ENCODE measurements around the gene SLC12A9. TPM values are rescaled to one million over a fixed set of nuclear protein-coding genes. Genes with fewer than 3 reads are reported as not detected.

SLC12A9 gene
- total and polyA plus RNA-seq, 2 of the 8 experiments (the other 6 are each of a cell fraction or from before 2014, with no cell fraction given) = 31.4 to 40.1 TPM

DNA sequence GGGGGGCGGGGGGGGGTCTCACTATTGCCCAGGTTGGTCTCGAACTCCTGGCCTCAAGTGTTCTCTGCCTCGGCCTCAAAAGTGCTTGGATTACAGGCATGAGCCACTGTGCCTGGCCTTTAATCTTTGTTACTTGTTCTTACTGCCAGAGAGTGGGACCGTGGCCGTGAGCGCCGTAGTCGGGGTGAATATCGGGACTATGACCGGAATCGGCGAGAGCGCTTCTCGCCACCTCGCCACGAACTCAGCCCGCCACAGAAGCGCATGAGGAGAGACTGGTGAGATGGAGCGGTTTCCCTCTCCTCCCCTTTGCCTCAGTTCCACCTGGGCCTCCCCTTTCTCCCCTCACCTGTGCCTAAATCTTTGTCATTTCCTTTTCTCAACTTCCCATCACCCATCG lies 28.6 kb downstream of the SLC12A9 start (continued):
- no peak for TF ChIP-seq CTCF (IDR thresholded peaks at IDR 0.05; ENCODE audit: control extremely low read depth in 1 of 3, insufficient read depth in 1 of 3, low read depth in 1 of 3, low read length in 3 of 3)
- TF ChIP-seq KDM5A (IDR thresholded peaks at IDR 0.05; ENCODE audit: low read length) = no peak
